ENCODE results near the gene CD59.
A peak's percentile ranks its signal among the peaks of the same experiment; 100 is the strongest.

The CD59 gene

GRCh38 chr11:33774736-33775466 is 38.7 kb upstream of the CD59 start:
- Histone ChIP-seq H2AFZ (ENCODE audit: low read depth, low read length, severe bottlenecking) (peak overlapping the region; percentile 79), H3K9me3 (ENCODE audit: insufficient read depth, low read length) (no peaks in the 10 kb centered on the region), H3F3A (ENCODE audit: insufficient read depth) (no peaks in the 10 kb centered on the region), H3K79me2 (ENCODE audit: insufficient read depth, low read length) (no peaks in the 10 kb centered on the region), H3K27ac (ENCODE audit: low read depth, low read length) (no peak overlapping the region), H3K4me3 (ENCODE audit: insufficient read depth, low read length, poor library complexity, severe bottlenecking) (peak overlapping the region; percentile 73), H3K9ac (ENCODE audit: low read length) (peak overlapping the region; percentile 62), H3K27me3 (ENCODE audit: low read length) (no peaks in the 10 kb centered on the region), H3K9me2 (replicated peaks; ENCODE audit: insufficient read depth, low read length) (no peaks in the 10 kb centered on the region), H3K4me2 (ENCODE audit: low read depth, low read length, poor library complexity, severe bottlenecking) (peak overlapping the region; percentile 69), H3K36me3 (ENCODE audit: low read length) (no peaks in the 10 kb centered on the region), H4K20me1 (ENCODE audit: low read depth, low read length) (no peaks in the 10 kb centered on the region)
- TF ChIP-seq CTCF (IDR thresholded peaks at IDR 0.05; ENCODE audit: insufficient read depth, low read length, poor library complexity, severe bottlenecking) (no peak), EZH2phosphoT487 (conservative IDR thresholded peaks at IDR 0.05; ENCODE audit: low read length) (no peak)

- H3K27me3 ChIP-seq (ENCODE audit: low read length), result no peaks in the 10 kb centered on the region
- no peaks in the 10 kb centered on the region for H3K79me2 ChIP-seq (ENCODE audit: insufficient read depth, low read length)
- peak within 1 kb of the TSS; percentile 62 for H3K9ac ChIP-seq (ENCODE audit: low read length)
- H3K9me2 ChIP-seq (replicated peaks; ENCODE audit: insufficient read depth, low read length), result no peaks in the 10 kb centered on the region
- peak within 1 kb of the TSS; percentile 79 for H2AFZ ChIP-seq (ENCODE audit: low read depth, low read length, severe bottlenecking)
- no peak within 1 kb of the TSS for H3K27ac ChIP-seq (ENCODE audit: low read depth, low read length)
- H4K20me1 ChIP-seq (ENCODE audit: low read depth, low read length), result no peaks in the 10 kb centered on the region
- no peak for TF ChIP-seq EZH2phosphoT487 (conservative IDR thresholded peaks at IDR 0.05; ENCODE audit: low read length)
- no peak for TF ChIP-seq CTCF (IDR thresholded peaks at IDR 0.05; ENCODE audit: insufficient read depth, low read length, poor library complexity, severe bottlenecking)
- no peaks in the 10 kb centered on the region for H3K9me3 ChIP-seq (ENCODE audit: insufficient read depth, low read length)
- H3K4me2 ChIP-seq (ENCODE audit: low read depth, low read length, poor library complexity, severe bottlenecking), result peak within 1 kb of the TSS; percentile 84
- H3K4me3 ChIP-seq (ENCODE audit: insufficient read depth, low read length, poor library complexity, severe bottlenecking), result peak within 1 kb of the TSS; percentile 73
- no peaks in the 10 kb centered on the region for H3F3A ChIP-seq (ENCODE audit: insufficient read depth)
- H3K36me3 ChIP-seq (ENCODE audit: low read length), result no peaks in the 10 kb centered on the region
These were observed 37.9 kb upstream of the CD59 start, which contains the start of gene FBXO3 for GRCh38 chr11:33773987-33774735. Gene FBXO3, minus strand, starts transcription at chr11:33774520. Its CDS starts 23 bp downstream, at chr11:33774497.

GRCh38 chr11:33773404-33773986 is 37.3 kb upstream of the CD59 start:
- H4K20me1 ChIP-seq (ENCODE audit: low read depth, low read length), result no peaks in the 10 kb centered on the region
- H3K4me2 ChIP-seq (ENCODE audit: low read depth, low read length, poor library complexity, severe bottlenecking), result peak overlapping the region; percentile 84
- H3K36me3 ChIP-seq (ENCODE audit: low read length), result no peaks in the 10 kb centered on the region
- no peaks in the 10 kb centered on the region for H3K9me2 ChIP-seq (replicated peaks; ENCODE audit: insufficient read depth, low read length)
- H3K27ac ChIP-seq (ENCODE audit: low read depth, low read length), result no peak overlapping the region
- H3K9me3 ChIP-seq (ENCODE audit: insufficient read depth, low read length), result no peaks in the 10 kb centered on the region
- H3F3A ChIP-seq (ENCODE audit: insufficient read depth), result no peaks in the 10 kb centered on the region
- peak overlapping the region; percentile 62 for H3K9ac ChIP-seq (ENCODE audit: low read length)
- no peaks in the 10 kb centered on the region for H3K79me2 ChIP-seq (ENCODE audit: insufficient read depth, low read length)
- TF ChIP-seq CTCF (IDR thresholded peaks at IDR 0.05; ENCODE audit: insufficient read depth, low read length, poor library complexity, severe bottlenecking) (no peak), EZH2phosphoT487 (conservative IDR thresholded peaks at IDR 0.05; ENCODE audit: low read length) (no peak)
- peak overlapping the region; percentile 73 for H3K4me3 ChIP-seq (ENCODE audit: insufficient read depth, low read length, poor library complexity, severe bottlenecking)
- H3K27me3 ChIP-seq (ENCODE audit: low read length), result no peaks in the 10 kb centered on the region
- H2AFZ ChIP-seq (ENCODE audit: low read depth, low read length, severe bottlenecking), result peak overlapping the region; percentile 77
